ENCODE data around the gene GOLM1.

The GOLM1 gene

GRCh38 chr9:85984457-85984856, 114.9 kb downstream of the GOLM1 start:
- no peak for DNase-seq (ENCODE audit: low read depth, low spot score)

- DNase-seq (ENCODE audit: low read depth, low spot score) = no peak
Measured at GRCh38 chr9:85981369-85981768, 118.0 kb downstream of the GOLM1 start.

GRCh38 chr9:85978496-85978895, 120.9 kb downstream of the GOLM1 start:
- no peak for DNase-seq (ENCODE audit: low read depth, low spot score)

Data from astrocyte of the hippocampus (primary cell).